AG09309 (cell line): Measurements from ENCODE around the gene CAPRIN1.

ENCODE experiments used
- DNase-seq: peaks from one replicate; pipeline ENCODE4 v3.0.0-alpha.2; 2010; ENCODE audit warnings: low read depth
- H3K4me3 ChIP-seq: 2 replicates; pipeline ENCODE4 v1.5.1; 2011; ENCODE audit warnings: mild to moderate bottlenecking, low read depth, low read length, moderate library complexity; ENCODE audit not compliant: control insufficient read depth
- TF ChIP-seq, protein P1 (sequence below): IDR thresholded peaks from 2 replicates; pipeline ENCODE4 v1.5.1; 2011; ENCODE audit warnings: mild to moderate bottlenecking, low read depth, low read length, inconsistent platforms; ENCODE audit not compliant: insufficient read depth, control insufficient read depth; ENCODE audit errors: missing control alignments

CAPRIN1 gene

DNA sequence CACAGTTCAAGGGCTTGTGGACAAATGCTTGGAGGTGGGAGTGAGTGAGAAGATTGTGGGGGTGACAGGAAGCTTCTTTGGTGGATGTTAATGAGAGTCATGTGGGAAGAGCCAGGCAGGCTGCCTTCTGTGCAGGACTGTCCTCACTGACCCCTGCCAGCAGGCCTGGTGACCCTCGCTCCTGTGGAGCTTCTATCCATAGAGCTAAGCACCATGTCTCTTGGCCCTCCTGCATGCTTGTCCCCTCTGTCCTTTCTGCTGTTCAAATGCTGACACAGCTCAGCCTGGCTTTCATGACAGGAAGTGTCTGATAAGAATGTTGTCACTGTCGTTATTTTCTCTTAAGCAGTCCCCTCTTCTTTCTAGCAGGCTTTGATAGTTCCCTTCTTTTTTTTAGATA lies 91.5 kb downstream of the CAPRIN1 start:
- no peak overlapping the region for H3K4me3 ChIP-seq
- no peak for DNase-seq
- TF ChIP-seq, protein P1, sequence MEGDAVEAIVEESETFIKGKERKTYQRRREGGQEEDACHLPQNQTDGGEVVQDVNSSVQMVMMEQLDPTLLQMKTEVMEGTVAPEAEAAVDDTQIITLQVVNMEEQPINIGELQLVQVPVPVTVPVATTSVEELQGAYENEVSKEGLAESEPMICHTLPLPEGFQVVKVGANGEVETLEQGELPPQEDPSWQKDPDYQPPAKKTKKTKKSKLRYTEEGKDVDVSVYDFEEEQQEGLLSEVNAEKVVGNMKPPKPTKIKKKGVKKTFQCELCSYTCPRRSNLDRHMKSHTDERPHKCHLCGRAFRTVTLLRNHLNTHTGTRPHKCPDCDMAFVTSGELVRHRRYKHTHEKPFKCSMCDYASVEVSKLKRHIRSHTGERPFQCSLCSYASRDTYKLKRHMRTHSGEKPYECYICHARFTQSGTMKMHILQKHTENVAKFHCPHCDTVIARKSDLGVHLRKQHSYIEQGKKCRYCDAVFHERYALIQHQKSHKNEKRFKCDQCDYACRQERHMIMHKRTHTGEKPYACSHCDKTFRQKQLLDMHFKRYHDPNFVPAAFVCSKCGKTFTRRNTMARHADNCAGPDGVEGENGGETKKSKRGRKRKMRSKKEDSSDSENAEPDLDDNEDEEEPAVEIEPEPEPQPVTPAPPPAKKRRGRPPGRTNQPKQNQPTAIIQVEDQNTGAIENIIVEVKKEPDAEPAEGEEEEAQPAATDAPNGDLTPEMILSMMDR: no peak

DNA sequence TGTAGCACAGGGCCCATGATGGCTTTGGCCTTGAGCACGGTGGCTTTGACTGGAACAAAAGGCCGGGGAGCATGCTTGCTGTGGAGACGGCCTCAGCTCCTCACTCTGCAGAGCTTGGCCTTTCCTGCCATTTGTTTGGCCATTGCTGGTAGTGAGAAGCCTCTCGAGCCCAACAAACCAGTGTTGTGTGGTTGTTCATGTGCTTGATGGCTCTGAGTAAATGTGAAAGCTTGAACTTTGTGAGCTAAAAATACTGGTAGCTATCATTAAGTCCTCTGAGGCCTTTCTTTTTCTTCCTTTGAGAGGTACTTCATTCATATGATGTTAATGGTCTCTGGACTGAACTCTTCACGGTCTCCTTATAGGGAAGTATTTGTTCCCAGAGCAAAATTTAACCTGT lies 93.5 kb downstream of the CAPRIN1 start:
- no peak overlapping the region for H3K4me3 ChIP-seq
- no peak for DNase-seq
- TF ChIP-seq, protein P1: no peak

- TF ChIP-seq, protein P1: no peak
These were observed 94.4 kb downstream of the CAPRIN1 start for GRCh38 chr11:34145847-34146381.

DNA sequence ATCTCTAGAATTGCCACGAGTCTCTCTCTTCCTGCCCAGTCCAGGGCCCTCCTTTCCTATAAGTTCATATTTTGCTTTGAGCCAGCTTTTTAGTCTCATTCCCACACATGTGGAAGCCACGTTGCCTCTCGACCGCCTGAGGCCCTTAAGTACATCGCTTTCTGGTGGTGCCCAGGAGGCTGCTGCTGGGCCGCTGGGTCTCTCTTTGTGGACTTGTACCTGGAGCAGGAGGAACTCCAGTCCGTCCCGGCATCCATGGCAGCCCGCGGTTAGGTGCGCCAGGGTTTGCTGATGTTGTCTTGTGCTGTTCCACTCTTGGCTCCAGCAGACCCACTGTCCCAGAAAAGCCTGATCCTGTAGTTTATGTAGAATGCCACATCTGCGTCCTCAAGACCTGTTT lies 94.9 kb downstream of the CAPRIN1 start:
- no peak for DNase-seq
- no peak overlapping the region for H3K4me3 ChIP-seq
- TF ChIP-seq, protein P1: no peak

More at GRCh38 chr11:34145847-34146381, 94.4 kb downstream of the CAPRIN1 start:
- H3K4me3 ChIP-seq: no peak overlapping the region
- no peak for DNase-seq

DNA sequence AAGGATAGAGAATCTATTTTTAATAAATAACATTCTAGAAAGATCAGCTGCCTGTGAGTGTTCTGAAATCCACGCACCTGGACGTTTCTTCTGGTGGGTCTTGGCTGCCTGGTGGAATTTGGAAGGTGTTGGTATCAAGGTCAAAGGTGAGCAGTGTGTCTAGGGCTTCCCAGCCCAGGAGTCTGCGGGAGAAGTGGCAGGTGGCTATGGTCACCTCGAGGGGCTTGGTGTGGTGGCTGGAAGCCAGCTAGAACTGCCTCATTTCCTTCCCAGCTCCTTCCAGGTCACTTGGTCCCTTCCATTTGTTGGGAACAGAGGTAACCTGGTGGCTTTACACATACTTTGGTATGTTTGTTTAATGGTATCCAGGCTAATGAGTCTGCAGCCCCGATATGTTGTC lies 95.3 kb downstream of the CAPRIN1 start:
- TF ChIP-seq, protein P1: no peak
- DNase-seq: no peak

GRCh38 chr11:34147581-34147980 lies 96.0 kb downstream of the CAPRIN1 start:
- H3K4me3 ChIP-seq: no peak overlapping the region
- no peak for DNase-seq
- TF ChIP-seq, protein P1: no peak

More for the DNA sequence above, 95.3 kb downstream of the CAPRIN1 start:
- H3K4me3 ChIP-seq: no peak overlapping the region

DNA sequence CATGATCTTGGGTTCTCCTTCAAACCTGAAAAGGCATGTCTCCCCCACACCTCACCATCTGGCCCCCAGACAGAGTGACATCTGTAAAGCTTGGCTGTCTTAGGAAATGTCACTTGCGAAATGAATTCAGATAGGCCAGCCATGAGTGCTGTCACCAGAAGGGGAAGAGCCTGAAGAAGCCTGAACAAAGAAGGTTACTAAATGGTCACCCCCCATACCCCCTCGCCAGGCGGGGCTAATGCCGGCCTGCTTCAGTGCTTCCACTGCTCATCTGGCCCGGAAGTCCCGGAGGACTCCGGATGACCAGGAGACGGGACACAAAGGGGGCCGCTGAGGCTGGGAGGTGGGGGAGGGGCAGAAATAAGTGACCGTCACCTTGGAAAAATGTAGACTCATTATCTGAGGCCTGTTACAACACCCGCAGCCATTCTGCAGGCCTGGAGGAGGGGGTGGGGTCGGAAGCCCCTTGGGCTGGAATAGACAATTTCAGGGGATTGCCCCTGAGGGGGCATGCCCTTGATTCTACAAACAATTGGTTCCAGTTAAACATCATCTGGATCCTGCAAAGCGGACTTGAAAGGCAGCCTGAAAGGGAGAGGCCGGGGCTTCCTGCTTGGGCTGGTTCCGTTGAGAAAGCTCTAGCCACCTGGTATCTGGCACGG lies 97.1 kb downstream of the CAPRIN1 start:
- no peak for DNase-seq
- no peak overlapping the region for H3K4me3 ChIP-seq
- TF ChIP-seq, protein P1: no peak
